NCI-H510A (cell line): Measurements from ENCODE around the gene RARG.

Experiments
- DNase-seq: peaks from one replicate; lab custom pipeline; 2025; lab: John Stamatoyannopoulos, UW

RARG gene

GRCh38 chr12:53223389-53224060 lies 8.5 kb downstream of the RARG start:
- DNase-seq: no peak

GRCh38 chr12:53222806-53223261 lies 9.2 kb downstream of the RARG start:
- DNase-seq: no peak

GRCh38 chr12:53222170-53222721 lies 9.8 kb downstream of the RARG start:
- DNase-seq: no peak

GRCh38 chr12:53221203-53222080 lies 10.6 kb downstream of the RARG start:
- DNase-seq: no peak

GRCh38 chr12:53220694-53221202 lies 11.3 kb downstream of the RARG start:
- DNase-seq: peak; percentile 91

- peak; percentile 51 for DNase-seq
Measured at GRCh38 chr12:53219956-53220693, 11.9 kb downstream of the RARG start.

GRCh38 chr12:53219292-53219955 lies 12.6 kb downstream of the RARG start:
- DNase-seq: no peak

GRCh38 chr12:53218551-53219291 lies 13.3 kb downstream of the RARG start:
- no peak for DNase-seq

GRCh38 chr12:53217931-53218307 lies 14.1 kb downstream of the RARG start:
- DNase-seq: no peak

- DNase-seq: no peak
Measured at GRCh38 chr12:53217051-53217930, 14.7 kb downstream of the RARG start.

GRCh38 chr12:53215497-53215896 lies 16.5 kb downstream of the RARG start:
- DNase-seq: no peak

- DNase-seq: no peak
Measured at GRCh38 chr12:53214687-53215455, 17.1 kb downstream of the RARG start.

- DNase-seq: no peak
Measured at GRCh38 chr12:53214221-53214620, 17.8 kb downstream of the RARG start.

GRCh38 chr12:53213348-53213747 lies 18.7 kb downstream of the RARG start:
- DNase-seq: peak; percentile 51

GRCh38 chr12:53212931-53213330 lies 19.1 kb downstream of the RARG start:
- DNase-seq: no peak

GRCh38 chr12:53211476-53212381 lies 20.3 kb downstream of the RARG start:
- no peak for DNase-seq

- DNase-seq: no peak
Measured at GRCh38 chr12:53210843-53211242, 21.2 kb downstream of the RARG start.
